Measurements from ENCODE around the gene CNGB1.

CNGB1 gene

GRCh38 chr16:57889960-57890751 is 80.8 kb downstream of the CNGB1 start:
- 93 to 95% methylated on average over 9 of the region's 9 CpGs for WGBS, 2 experiments
- no peaks in the 10 kb centered on the region for H3K9me3 ChIP-seq (ENCODE audit: control insufficient read depth, low read length)
- no peak overlapping the region for H3K4me3 ChIP-seq (ENCODE audit: insufficient read depth, low read depth, low read length)
- no peaks in the 10 kb centered on the region for H3K4me1 ChIP-seq (ENCODE audit: control insufficient read depth, insufficient read depth, low read length)
- H3K27ac ChIP-seq (ENCODE audit: insufficient read depth, low read depth, low read length, poor library complexity, severe bottlenecking), result no peak overlapping the region
- H3K36me3 ChIP-seq (ENCODE audit: control insufficient read depth, insufficient read depth, low read length), result no peaks in the 10 kb centered on the region
- no peaks in the 10 kb centered on the region for H3K27me3 ChIP-seq (ENCODE audit: control insufficient read depth, insufficient read depth, low read length, poor library complexity, severe bottlenecking)

- no peaks in the 10 kb centered on the region for H3K9me3 ChIP-seq (ENCODE audit: control insufficient read depth, low read length)
- no peak overlapping the region for H3K4me3 ChIP-seq (ENCODE audit: insufficient read depth, low read depth, low read length)
- H3K27me3 ChIP-seq (ENCODE audit: control insufficient read depth, insufficient read depth, low read length, poor library complexity, severe bottlenecking), result no peaks in the 10 kb centered on the region
- no peaks in the 10 kb centered on the region for H3K36me3 ChIP-seq (ENCODE audit: control insufficient read depth, insufficient read depth, low read length)
- no peaks in the 10 kb centered on the region for H3K4me1 ChIP-seq (ENCODE audit: control insufficient read depth, insufficient read depth, low read length)
- WGBS, 2 experiments, result 95 to 100% methylated on average over 4 of the region's 4 CpGs
- no peak overlapping the region for H3K27ac ChIP-seq (ENCODE audit: insufficient read depth, low read depth, low read length, poor library complexity, severe bottlenecking)
Observed at GRCh38 chr16:57889522-57889921, 81.4 kb downstream of the CNGB1 start.

- Histone ChIP-seq H3K4me1 (ENCODE audit: control insufficient read depth, insufficient read depth, low read length) (no peaks in the 10 kb centered on the region), H3K4me3 (ENCODE audit: insufficient read depth, low read depth, low read length) (no peak overlapping the region), H3K27me3 (ENCODE audit: control insufficient read depth, insufficient read depth, low read length, poor library complexity, severe bottlenecking) (no peaks in the 10 kb centered on the region), H3K9me3 (ENCODE audit: control insufficient read depth, low read length) (no peaks in the 10 kb centered on the region), H3K27ac (ENCODE audit: insufficient read depth, low read depth, low read length, poor library complexity, severe bottlenecking) (no peak overlapping the region), H3K36me3 (ENCODE audit: control insufficient read depth, insufficient read depth, low read length) (no peaks in the 10 kb centered on the region)
- 90 to 91% methylated on average over 4 of the region's 4 CpGs for WGBS, 2 experiments
Observed at GRCh38 chr16:57889111-57889510, 81.8 kb downstream of the CNGB1 start.

GRCh38 chr16:57888128-57888527 is 82.8 kb downstream of the CNGB1 start:
- no peaks in the 10 kb centered on the region for H3K9me3 ChIP-seq (ENCODE audit: control insufficient read depth, low read length)
- H3K4me3 ChIP-seq (ENCODE audit: insufficient read depth, low read depth, low read length), result no peak overlapping the region
- WGBS, 2 experiments, result 81 to 87% methylated on average over 5 of the region's 5 CpGs
- no peak overlapping the region for H3K27ac ChIP-seq (ENCODE audit: insufficient read depth, low read depth, low read length, poor library complexity, severe bottlenecking)
- no peaks in the 10 kb centered on the region for H3K27me3 ChIP-seq (ENCODE audit: control insufficient read depth, insufficient read depth, low read length, poor library complexity, severe bottlenecking)
- H3K36me3 ChIP-seq (ENCODE audit: control insufficient read depth, insufficient read depth, low read length), result no peaks in the 10 kb centered on the region
- H3K4me1 ChIP-seq (ENCODE audit: control insufficient read depth, insufficient read depth, low read length), result no peaks in the 10 kb centered on the region

GRCh38 chr16:57887711-57888110 is 83.2 kb downstream of the CNGB1 start:
- Histone ChIP-seq H3K36me3 (ENCODE audit: control insufficient read depth, insufficient read depth, low read length) (no peaks in the 10 kb centered on the region), H3K27ac (ENCODE audit: insufficient read depth, low read depth, low read length, poor library complexity, severe bottlenecking) (no peak overlapping the region), H3K4me3 (ENCODE audit: insufficient read depth, low read depth, low read length) (no peak overlapping the region), H3K4me1 (ENCODE audit: control insufficient read depth, insufficient read depth, low read length) (no peaks in the 10 kb centered on the region), H3K27me3 (ENCODE audit: control insufficient read depth, insufficient read depth, low read length, poor library complexity, severe bottlenecking) (no peaks in the 10 kb centered on the region), H3K9me3 (ENCODE audit: control insufficient read depth, low read length) (no peaks in the 10 kb centered on the region)
- WGBS, 2 experiments, result 88 to 89% methylated on average over 14 of the region's 14 CpGs

GRCh38 chr16:57886427-57886826 is 84.5 kb downstream of the CNGB1 start:
- 100% methylated on average over 1 of the region's 1 CpG for WGBS, 2 experiments
- H3K9me3 ChIP-seq (ENCODE audit: control insufficient read depth, low read length), result no peaks in the 10 kb centered on the region
- no peak overlapping the region for H3K4me3 ChIP-seq (ENCODE audit: insufficient read depth, low read depth, low read length)
- no peak overlapping the region for H3K27ac ChIP-seq (ENCODE audit: insufficient read depth, low read depth, low read length, poor library complexity, severe bottlenecking)
- no peaks in the 10 kb centered on the region for H3K4me1 ChIP-seq (ENCODE audit: control insufficient read depth, insufficient read depth, low read length)
- H3K27me3 ChIP-seq (ENCODE audit: control insufficient read depth, insufficient read depth, low read length, poor library complexity, severe bottlenecking), result no peaks in the 10 kb centered on the region
- H3K36me3 ChIP-seq (ENCODE audit: control insufficient read depth, insufficient read depth, low read length), result no peaks in the 10 kb centered on the region

DNA sequence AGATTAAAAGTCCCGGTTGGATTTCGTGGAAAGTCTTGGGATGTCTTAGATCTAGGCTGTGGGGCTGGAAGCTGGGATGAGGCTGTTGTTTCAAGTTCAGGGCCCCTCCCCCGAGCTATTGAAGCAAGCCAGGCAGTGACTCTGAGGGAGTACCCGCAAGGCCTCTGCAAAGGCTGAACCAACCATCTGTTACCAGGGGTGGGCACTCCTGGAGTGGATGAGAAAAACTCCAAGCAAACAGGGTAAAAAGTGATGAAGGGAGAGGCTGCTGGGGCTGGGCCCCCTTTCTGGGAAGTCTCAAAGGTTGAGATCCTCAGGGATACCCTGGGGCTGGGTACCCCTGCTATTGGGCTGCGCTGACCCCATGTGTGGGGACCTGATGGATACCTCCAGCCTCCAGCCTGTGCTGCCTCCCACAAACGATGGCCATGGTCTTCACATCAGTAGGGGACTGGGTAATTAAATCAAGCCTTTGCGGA is 86.2 kb downstream of the CNGB1 start:
- H3K36me3 ChIP-seq (ENCODE audit: control insufficient read depth, insufficient read depth, low read length), result no peaks in the 10 kb centered on the region
- H3K4me3 ChIP-seq (ENCODE audit: insufficient read depth, low read depth, low read length), result no peak overlapping the region
- no peaks in the 10 kb centered on the region for H3K27me3 ChIP-seq (ENCODE audit: control insufficient read depth, insufficient read depth, low read length, poor library complexity, severe bottlenecking)
- H3K4me1 ChIP-seq (ENCODE audit: control insufficient read depth, insufficient read depth, low read length), result no peaks in the 10 kb centered on the region
- no peaks in the 10 kb centered on the region for H3K9me3 ChIP-seq (ENCODE audit: control insufficient read depth, low read length)
- no peak overlapping the region for H3K27ac ChIP-seq (ENCODE audit: insufficient read depth, low read depth, low read length, poor library complexity, severe bottlenecking)
- 75 to 78% methylated on average over 7 of the region's 7 CpGs for WGBS, 2 experiments

- H3K27me3 ChIP-seq (ENCODE audit: control insufficient read depth, insufficient read depth, low read length, poor library complexity, severe bottlenecking), result no peaks in the 10 kb centered on the region
Observed at GRCh38 chr16:57883953-57884654, 86.8 kb downstream of the CNGB1 start.

DNA sequence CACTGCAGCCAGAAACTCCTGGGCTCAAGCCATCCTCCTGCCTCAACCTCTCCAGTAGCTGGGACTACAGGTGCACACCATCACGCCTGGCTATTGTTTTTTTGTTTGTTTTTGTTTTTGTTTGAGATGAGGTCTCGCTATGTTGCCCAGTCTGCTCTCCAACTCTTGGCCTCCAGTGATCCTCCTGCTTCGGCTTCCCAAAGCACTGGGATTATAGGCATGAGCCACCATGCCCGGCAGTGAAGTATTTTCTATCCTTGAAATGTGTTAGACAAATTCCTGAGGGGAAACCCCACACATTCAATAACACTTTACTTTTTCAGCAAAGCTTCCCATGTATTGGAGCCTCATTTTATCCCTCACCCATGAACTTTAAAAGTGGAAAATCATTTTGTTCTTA is 87.4 kb downstream of the CNGB1 start:
- 88 to 92% methylated on average over 4 of the region's 4 CpGs for WGBS, 2 experiments
- Histone ChIP-seq H3K36me3 (ENCODE audit: control insufficient read depth, insufficient read depth, low read length) (no peaks in the 10 kb centered on the region), H3K27ac (ENCODE audit: insufficient read depth, low read depth, low read length, poor library complexity, severe bottlenecking) (no peak overlapping the region), H3K4me3 (ENCODE audit: insufficient read depth, low read depth, low read length) (no peak overlapping the region), H3K27me3 (ENCODE audit: control insufficient read depth, insufficient read depth, low read length, poor library complexity, severe bottlenecking) (no peaks in the 10 kb centered on the region), H3K9me3 (ENCODE audit: control insufficient read depth, low read length) (no peaks in the 10 kb centered on the region), H3K4me1 (ENCODE audit: control insufficient read depth, insufficient read depth, low read length) (no peaks in the 10 kb centered on the region)

More at GRCh38 chr16:57883953-57884654, 86.8 kb downstream of the CNGB1 start:
- H3K27ac ChIP-seq (ENCODE audit: insufficient read depth, low read depth, low read length, poor library complexity, severe bottlenecking), result no peak overlapping the region
- 89 to 91% methylated on average over 51 of the region's 51 CpGs for WGBS, 2 experiments
- H3K4me3 ChIP-seq (ENCODE audit: insufficient read depth, low read depth, low read length), result no peak overlapping the region
- no peaks in the 10 kb centered on the region for H3K9me3 ChIP-seq (ENCODE audit: control insufficient read depth, low read length)
- H3K36me3 ChIP-seq (ENCODE audit: control insufficient read depth, insufficient read depth, low read length), result no peaks in the 10 kb centered on the region
- H3K4me1 ChIP-seq (ENCODE audit: control insufficient read depth, insufficient read depth, low read length), result no peaks in the 10 kb centered on the region

DNA sequence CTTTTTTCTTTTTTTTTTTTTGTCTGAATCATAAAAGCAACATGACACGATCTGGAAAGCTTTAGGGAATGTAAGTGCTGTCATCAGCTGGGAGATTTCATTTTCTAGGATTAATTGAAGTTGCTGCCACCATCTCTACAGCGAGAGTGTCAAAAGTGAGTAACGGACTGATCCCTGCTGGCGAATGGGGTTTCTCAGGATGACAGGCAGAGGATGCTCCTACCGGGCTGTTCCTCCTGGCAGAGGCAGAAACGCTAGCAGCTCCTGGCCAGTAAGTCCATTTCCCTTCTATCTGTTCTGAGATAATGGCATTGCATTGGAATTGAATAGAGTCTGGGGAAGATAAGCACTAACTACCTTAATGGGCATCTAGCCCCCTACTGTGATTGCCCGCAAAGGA is 88.1 kb downstream of the CNGB1 start:
- Histone ChIP-seq H3K9me3 (ENCODE audit: control insufficient read depth, low read length) (no peaks in the 10 kb centered on the region), H3K27ac (ENCODE audit: insufficient read depth, low read depth, low read length, poor library complexity, severe bottlenecking) (no peak overlapping the region), H3K27me3 (ENCODE audit: control insufficient read depth, insufficient read depth, low read length, poor library complexity, severe bottlenecking) (no peaks in the 10 kb centered on the region), H3K4me1 (ENCODE audit: control insufficient read depth, insufficient read depth, low read length) (no peaks in the 10 kb centered on the region), H3K36me3 (ENCODE audit: control insufficient read depth, insufficient read depth, low read length) (no peaks in the 10 kb centered on the region), H3K4me3 (ENCODE audit: insufficient read depth, low read depth, low read length) (no peak overlapping the region)
- WGBS, 2 experiments, result 67 to 72% methylated on average over 7 of the region's 7 CpGs

Measured in ectodermal cell (in vitro differentiated cells).